Body of pancreas (tissue), 4 donors: ENCODE data around the gene NDUFA7.

Source experiments
- CTCF ChIP-seq, 7 experiments: fragments of 450-650 bp in 4 of 7; fragments of 200-600 bp in 3 of 7; sonication (generic) in 3 of 7; IDR thresholded peaks; one replicate each; pipeline ENCODE4 v1.5.1; 2016 to 2019; ENCODE audit warnings: antibody characterized with exemption in 7 of 7
- POLR2A ChIP-seq, 3 donors: fragments of 450-650 bp; IDR thresholded peaks; one replicate each; pipeline ENCODE4 v1.6.1; 2016; ENCODE audit warnings: antibody characterized with exemption in 3 of 3, mild to moderate bottlenecking in 2 of 3

GRCh38 chr19:8361921-8362793 lies 41.0 kb upstream of the NDUFA7 start:
- TF ChIP-seq CTCF (IDR thresholded peaks at IDR 0.05) (no peak), POLR2A (IDR thresholded peaks at IDR 0.05) (peak in 1 of 3 donors; percentile 48)
